NCI-H748 (cell line): ENCODE measurements around the gene CTCF.
A peak's percentile ranks its signal among the peaks of the same experiment; 100 is the strongest.

Experiments
- DNase-seq: peaks from one replicate; lab custom pipeline; 2025; ENCODE audit not compliant: unreplicated experiment; lab: John Stamatoyannopoulos, UW

The CTCF gene

DNA sequence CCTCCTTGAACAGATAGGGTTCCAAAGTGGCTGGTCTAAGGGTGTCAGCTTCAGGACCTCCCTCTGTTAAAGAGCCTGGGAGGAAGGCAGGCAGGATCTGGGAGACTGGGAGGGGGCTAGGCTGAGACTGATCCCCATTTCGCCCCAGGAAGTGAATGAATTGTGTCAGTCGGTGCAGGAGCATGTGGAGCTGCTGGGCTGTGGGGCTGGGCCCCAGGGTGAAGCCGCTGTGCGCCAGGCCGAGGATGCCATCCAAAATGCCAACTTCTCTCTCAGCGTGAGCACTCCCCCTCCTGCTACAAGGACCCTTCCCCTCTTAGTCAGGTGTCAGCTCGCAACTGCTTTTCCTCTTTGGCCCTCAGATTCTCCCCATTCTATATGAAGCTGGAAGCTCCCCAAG lies 88.7 kb downstream of the CTCF start:
- DNase-seq = no peak

GRCh38 chr16:67651847-67652246 lies 89.5 kb downstream of the CTCF start:
- no peak for DNase-seq

GRCh38 chr16:67652578-67653127 lies 90.3 kb downstream of the CTCF start:
- peak; percentile 55 for DNase-seq

- DNase-seq = peak; percentile 56
Observed at GRCh38 chr16:67653128-67653788, 90.9 kb downstream of the CTCF start.

GRCh38 chr16:67653789-67654402 lies 91.6 kb downstream of the CTCF start:
- no peak for DNase-seq

DNA sequence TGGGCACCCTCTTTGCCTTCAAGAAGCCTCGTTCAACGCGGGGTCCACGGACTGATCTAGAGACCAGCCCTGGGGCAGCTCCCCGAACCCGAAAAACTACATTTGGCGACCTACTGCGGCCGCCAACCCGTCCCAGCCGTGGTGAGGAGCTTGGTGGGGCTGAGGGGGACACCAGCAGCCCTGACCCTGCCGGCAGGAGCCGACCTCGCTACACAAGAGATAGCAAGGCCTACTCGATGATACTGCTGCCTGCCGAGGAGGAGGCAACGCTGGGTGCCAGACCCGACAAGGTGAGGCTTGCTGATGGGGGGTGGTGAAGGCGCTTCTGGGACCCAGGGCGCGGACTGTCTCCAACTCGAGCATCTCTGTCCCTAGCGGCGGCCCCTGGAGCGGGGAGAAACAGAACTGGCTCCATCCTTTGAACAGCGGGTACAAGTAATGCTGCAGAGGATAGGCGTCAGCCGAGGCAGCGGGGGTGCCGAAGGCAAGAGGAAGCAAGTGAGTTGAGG lies 92.1 kb downstream of the CTCF start:
- no peak for DNase-seq

DNA sequence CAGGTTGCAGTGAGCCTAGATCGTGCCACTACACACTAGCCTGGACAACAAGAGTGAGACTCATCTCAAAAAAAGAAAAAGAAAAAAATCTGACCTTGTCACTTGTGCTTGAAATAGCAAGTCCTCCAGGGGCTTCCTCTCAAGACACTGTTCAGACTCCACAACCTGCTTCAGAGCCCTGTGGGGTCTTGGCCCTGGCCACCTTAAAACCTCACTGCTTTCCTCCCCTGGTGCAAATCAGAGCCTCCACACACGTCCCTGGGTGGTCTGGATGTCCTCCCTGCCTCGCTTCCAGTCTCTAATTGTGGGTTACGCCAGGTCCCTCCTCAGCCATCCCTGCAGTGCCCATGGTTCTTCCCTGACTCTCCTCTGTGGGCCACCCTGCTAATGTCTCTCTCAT lies 93.0 kb downstream of the CTCF start:
- DNase-seq = no peak

- no peak for DNase-seq
Observed at GRCh38 chr16:67656344-67657016, 94.2 kb downstream of the CTCF start.

- no peak for DNase-seq
Observed at GRCh38 chr16:67657017-67657608, 94.8 kb downstream of the CTCF start.

GRCh38 chr16:67657751-67658518 lies 95.6 kb downstream of the CTCF start:
- no peak for DNase-seq

DNA sequence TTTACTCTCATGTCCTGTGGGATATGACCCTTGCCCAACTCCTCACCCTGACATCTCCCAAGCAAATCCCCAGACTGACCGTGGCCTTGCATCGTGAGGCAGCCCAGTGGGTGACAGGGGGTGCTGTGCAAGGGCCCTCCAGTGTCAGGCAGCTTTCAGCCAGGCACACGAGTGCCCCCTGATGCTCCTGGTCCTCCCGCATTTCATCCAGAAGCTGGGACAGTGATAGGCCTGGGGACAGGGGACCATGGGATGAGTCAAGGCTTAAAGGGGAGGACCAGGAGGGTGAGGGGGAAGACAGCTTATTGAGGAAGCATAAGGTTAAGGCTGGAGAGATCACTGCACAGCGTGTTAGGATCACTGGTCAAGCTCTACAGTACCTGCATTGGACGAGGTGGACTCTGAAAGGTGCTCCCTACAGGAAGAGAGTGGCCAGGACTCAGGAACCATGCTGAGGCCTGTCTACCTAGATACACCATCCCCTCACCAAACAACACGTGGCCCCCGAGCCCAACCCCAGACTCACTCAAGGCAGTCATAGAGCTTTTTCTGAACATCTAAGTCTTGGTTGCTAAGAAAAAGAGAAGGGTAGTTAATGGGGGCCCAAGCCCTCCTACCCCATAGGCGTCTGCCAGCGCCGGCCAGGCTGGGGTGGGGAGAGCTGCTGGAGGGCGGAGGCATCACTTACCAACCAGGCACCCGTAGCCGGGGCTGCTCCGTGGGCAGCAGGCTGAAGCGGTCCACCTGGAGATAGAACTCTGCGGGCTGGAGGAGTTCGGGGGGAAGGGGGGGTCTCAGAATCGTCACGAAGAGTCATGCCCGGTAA lies 96.7 kb downstream of the CTCF start:
- no peak for DNase-seq

DNA sequence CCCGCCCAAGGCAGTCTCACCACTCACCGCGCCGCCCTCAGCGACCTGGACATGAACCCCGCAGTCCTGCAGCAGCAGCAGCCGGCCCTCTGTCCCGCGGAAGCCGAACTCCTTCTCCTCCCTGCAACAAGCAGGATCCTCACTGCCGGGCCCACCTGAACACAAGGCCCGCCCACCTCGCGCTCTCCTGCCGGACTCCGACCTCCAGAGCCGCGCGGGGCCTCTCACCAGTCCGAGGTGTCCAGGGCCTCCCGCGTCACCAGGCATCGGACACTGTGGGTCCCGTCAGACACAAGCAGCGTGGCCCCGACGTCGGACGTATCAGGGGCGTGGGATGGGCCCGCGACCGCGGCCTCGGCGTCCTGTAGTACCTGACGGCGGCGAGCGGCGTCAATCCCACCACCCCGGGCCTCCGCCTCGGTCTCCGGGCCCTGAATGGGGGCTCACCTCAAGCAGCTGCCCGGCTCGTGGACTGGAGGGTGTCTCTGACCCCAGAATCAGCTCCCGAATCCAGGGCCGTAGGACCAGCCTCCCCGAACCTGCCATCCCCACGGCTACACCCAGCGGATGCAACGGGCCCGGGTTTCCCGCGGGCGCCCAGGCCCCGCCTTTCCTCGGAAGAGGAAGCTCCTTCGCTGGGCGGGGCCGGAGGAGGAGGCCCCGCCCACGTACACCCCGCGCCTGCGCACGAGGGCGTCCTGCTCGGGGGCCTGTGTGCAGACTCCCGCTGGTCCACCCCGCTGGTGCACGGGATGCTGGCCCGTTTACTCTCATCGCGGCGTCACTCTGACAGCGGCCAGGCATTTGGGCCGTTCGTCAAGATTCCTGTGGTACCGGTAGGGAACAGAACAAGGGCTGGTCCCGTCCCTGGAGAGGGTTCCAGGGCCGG lies 97.6 kb downstream of the CTCF start, which contains the start of gene ACD:
Gene ACD (minus strand): TSS at position 586 of the 889 bp plus-strand sequence. CDS start 40 bp downstream, at position 546.
- DNase-seq = peak; percentile 85

DNA sequence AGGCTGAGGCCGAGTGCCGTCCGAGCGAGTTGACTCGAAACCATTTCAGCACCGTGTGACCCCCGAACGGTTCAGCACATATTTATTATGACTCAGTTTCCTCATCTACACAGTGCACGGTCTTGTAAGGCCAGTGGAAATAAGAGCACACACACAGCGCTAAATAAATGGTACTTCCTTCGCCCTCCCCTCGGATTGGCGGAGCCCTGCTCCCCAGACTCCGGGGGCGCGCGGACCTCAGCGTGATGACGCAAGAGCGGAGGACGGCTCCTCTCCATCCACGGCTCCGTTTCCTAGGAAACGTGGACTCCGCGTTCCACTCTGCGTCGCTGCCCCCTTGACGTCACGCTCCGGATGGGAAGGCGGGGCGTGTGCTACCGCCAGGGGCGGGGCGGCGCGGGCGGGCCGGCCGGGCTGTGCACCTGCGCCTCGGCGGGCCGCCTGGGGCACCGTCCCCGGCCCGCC lies 98.3 kb downstream of the CTCF start, which contains the start of gene PARD6A:
Gene PARD6A (plus strand): TSS at position 397 of the 465 bp plus-strand sequence. CDS start 79 bp downstream, outside the sequence.
- DNase-seq = peak; percentile 98

DNA sequence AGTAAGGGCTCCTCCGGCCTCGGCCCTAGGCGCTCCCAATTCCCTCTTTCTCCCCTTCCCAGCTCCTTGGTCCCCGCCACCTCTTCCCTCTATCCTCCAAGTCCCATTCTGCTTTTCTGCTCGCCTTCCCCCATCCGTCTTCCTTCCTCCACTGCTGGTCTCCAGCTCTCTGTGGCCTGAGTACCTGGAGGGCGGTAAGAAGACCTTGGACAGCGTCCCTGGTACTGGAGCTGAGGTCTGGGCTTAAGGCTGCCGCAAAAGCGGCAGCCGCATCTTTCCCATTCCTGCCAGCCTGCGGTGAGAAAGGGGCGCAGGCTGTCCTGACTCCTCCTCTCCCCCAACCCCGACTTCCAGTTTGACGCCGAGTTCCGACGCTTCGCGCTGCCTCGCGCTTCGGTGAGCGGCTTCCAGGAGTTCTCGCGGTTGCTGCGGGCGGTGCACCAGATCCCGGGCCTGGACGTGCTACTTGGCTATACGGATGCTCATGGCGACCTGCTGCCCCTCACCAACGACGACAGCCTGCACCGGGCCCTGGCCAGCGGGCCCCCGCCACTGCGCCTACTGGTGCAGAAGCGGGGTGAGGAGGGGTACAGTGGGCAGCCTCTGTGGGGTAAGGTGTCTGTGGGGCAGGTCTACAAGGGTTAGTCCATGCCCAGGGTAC lies 98.9 kb downstream of the CTCF start:
- DNase-seq = peak; percentile 58

GRCh38 chr16:67661886-67662652 lies 99.7 kb downstream of the CTCF start:
- DNase-seq = no peak

- no peak for DNase-seq
Observed at GRCh38 chr16:67662653-67663010, 100.3 kb downstream of the CTCF start.

GRCh38 chr16:67663151-67663876 lies 101.0 kb downstream of the CTCF start:
- DNase-seq = peak; percentile 4
